WERI-Rb-1 (cell line): ENCODE results near the gene RNF146.
A peak's percentile ranks its signal among the peaks of the same experiment; 100 is the strongest.

Source experiments
- DNase-seq: peaks from one replicate; pipeline ENCODE4 v3.0.0-alpha.2; 2020
- H3K27ac ChIP-seq: fragments of 250-450 bp; sonication (Bioruptor Pico); 2 replicates; pipeline ENCODE4 v1.5.1; 2020; ENCODE audit warnings: mild to moderate bottlenecking, moderate library complexity
- H3K27me3 ChIP-seq: fragments of 250-450 bp; sonication (Bioruptor Pico); 2 replicates; pipeline ENCODE4 v1.5.1; 2021; ENCODE audit warnings: mild to moderate bottlenecking, low read depth, moderate library complexity; ENCODE audit not compliant: insufficient read depth, severe bottlenecking
- H3K36me3 ChIP-seq: fragments of 250-450 bp; sonication (Bioruptor Pico); 2 replicates; pipeline ENCODE4 v1.5.1; 2020; ENCODE audit warnings: mild to moderate bottlenecking, moderate library complexity
- H3K4me3 ChIP-seq: 2 replicates; pipeline ENCODE4 v1.5.1; 2011; ENCODE audit warnings: low read depth, mild to moderate bottlenecking, control low read depth, low read length
- H3K9me3 ChIP-seq: fragments of 250-450 bp; sonication (Bioruptor Pico); 2 replicates; pipeline ENCODE4 v1.5.1; 2021; ENCODE audit warnings: mild to moderate bottlenecking, moderate library complexity; ENCODE audit not compliant: severe bottlenecking
- CTCF ChIP-seq: IDR thresholded peaks from 2 replicates; pipeline ENCODE4 v1.5.1; 2011; ENCODE audit warnings: low read depth, mild to moderate bottlenecking, control low read depth, inconsistent platforms, low read length

Gene RNF146

GRCh38 chr6:127266892-127267645 is 405 bp downstream of the RNF146 start:
- Histone ChIP-seq H3K9me3 (no peaks in the 10 kb centered on the region), H3K27me3 (no peaks in the 10 kb centered on the region), H3K27ac (peak overlapping the region; percentile 93), H3K36me3 (peaks cover 3% of the 10 kb centered on the region), H3K4me3 (peak overlapping the region; percentile 63)
- peak; percentile 60 for DNase-seq
- TF ChIP-seq CTCF: no peak

- Histone ChIP-seq H3K27ac (peak overlapping the region; percentile 93), H3K27me3 (no peaks in the 10 kb centered on the region), H3K9me3 (no peaks in the 10 kb centered on the region), H3K36me3 (peaks cover 3% of the 10 kb centered on the region), H3K4me3 (peak overlapping the region; percentile 63)
- no peak for DNase-seq
- TF ChIP-seq CTCF: no peak
These were observed 1.3 kb downstream of the RNF146 start for GRCh38 chr6:127267646-127268625.

- Histone ChIP-seq H3K36me3 (no peaks in the 10 kb centered on the region), H3K9me3 (no peaks in the 10 kb centered on the region), H3K4me3 (no peak overlapping the region), H3K27ac (no peak overlapping the region), H3K27me3 (no peaks in the 10 kb centered on the region)
- no peak for TF ChIP-seq CTCF
- DNase-seq: no peak
These were observed 5.9 kb downstream of the RNF146 start for GRCh38 chr6:127272576-127272975.

- Histone ChIP-seq H3K9me3 (no peaks in the 10 kb centered on the region), H3K27ac (no peak overlapping the region), H3K27me3 (no peaks in the 10 kb centered on the region), H3K36me3 (no peaks in the 10 kb centered on the region), H3K4me3 (no peak overlapping the region)
- TF ChIP-seq CTCF: no peak
- DNase-seq: no peak
These were observed 6.8 kb downstream of the RNF146 start for GRCh38 chr6:127273499-127273898.

- TF ChIP-seq CTCF: no peak
- DNase-seq: no peak
- Histone ChIP-seq H3K4me3 (no peak overlapping the region), H3K27ac (no peak overlapping the region), H3K36me3 (no peaks in the 10 kb centered on the region), H3K9me3 (no peaks in the 10 kb centered on the region), H3K27me3 (no peaks in the 10 kb centered on the region)
These were observed 9.7 kb downstream of the RNF146 start for GRCh38 chr6:127276331-127276730.
